ENCODE results near the gene PRPH2. TPM values are rescaled to one million over a fixed set of nuclear protein-coding genes. Genes with fewer than 3 reads are reported as not detected.
"Not testable (repeated sequence)": the region's sequence is repeated elsewhere in the genome, so short reads cannot be mapped to it uniquely, and the experiment has no call there.

PRPH2 gene
- total RNA-seq, 2 experiments from 2014 or later, result not detected

DNA sequence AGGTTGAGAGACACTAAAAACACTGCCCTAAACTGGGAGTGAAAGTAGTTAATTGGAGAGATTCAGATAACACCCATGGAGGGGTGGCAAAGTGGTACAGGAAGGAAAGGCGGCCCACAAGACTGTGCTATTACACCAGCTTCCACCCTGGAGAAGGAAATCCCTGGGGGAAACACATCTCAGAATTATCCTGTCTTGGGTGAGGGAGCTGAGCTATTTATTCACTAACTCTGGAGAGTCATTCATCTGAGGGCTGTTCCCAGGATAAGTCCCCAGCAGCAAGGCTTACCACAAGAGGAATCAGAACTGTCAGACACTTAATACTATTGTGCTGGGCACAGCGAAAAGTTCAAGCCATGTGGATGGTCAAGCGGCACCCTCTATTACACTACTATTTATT is 13.6 kb upstream of the PRPH2 start:
- CTCF ChIA-PET, result no interaction called here
- Mint-ChIP-seq H3K27me3 (no peaks in the 10 kb centered on the region), H3K36me3 (no peaks in the 10 kb centered on the region), H3K4me1 (ENCODE audit: low read depth) (no peaks in the 10 kb centered on the region), H3K27ac (no peak overlapping the region), H3K9me3 (no peaks in the 10 kb centered on the region), H3K4me3 (no peak overlapping the region)
- intact Hi-C loops (cut with micrococcal nuclease), result no loop called here
- POLR2A ChIA-PET, result no interaction called here
- no peak for DNase-seq

- POLR2A ChIA-PET, result interaction anchor here (0.6 kb wide), 1 partner anchor 85 kb away, joined by 3 read pairs; no protein-coding TSS in a partner anchor
- H3K27me3 Mint-ChIP-seq; intact Hi-C loops (cut with micrococcal nuclease); H3K4me3 Mint-ChIP-seq; DNase-seq; H3K4me1 Mint-ChIP-seq (ENCODE audit: low read depth); H3K36me3 Mint-ChIP-seq; H3K27ac Mint-ChIP-seq; H3K9me3 Mint-ChIP-seq: not testable (repeated sequence)
- CTCF ChIA-PET, result interaction anchor here (0.7 to 1.6 kb wide), 2 partner anchors 8 to 17 kb away, joined by 4 to 5 read pairs; no protein-coding TSS in a partner anchor
Observed at GRCh38 chr6:42733867-42734481, 11.6 kb upstream of the PRPH2 start.

DNA sequence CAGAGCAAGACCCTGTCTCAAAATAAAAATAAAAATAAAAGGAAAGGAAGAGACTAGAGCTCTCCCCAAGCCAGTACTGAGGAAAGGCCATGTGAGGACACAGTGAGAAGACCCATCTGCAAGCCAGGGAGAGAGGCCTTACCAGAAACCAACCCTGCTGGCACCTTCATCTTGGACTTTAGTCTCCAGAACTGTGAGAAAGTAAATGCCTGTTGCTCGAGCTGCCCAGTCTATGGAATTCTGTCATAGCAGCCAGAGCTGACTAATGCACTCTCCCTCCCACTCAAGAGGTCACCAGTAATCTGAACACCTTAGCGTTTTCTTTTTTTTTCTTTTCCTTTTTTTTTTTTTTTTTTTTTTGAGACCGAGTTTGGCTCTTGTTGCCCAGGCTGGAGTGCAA is 7.3 kb upstream of the PRPH2 start:
- H3K4me1 Mint-ChIP-seq (ENCODE audit: low read depth), result peaks cover 20% of the 10 kb centered on the region
- no peaks in the 10 kb centered on the region for H3K27me3 Mint-ChIP-seq
- H3K4me3 Mint-ChIP-seq, result no peak overlapping the region
- ChIA-PET CTCF (interaction anchor here (1.6 kb wide), 1 partner anchor 68 kb away, joined by 6 read pairs; no protein-coding TSS in a partner anchor), POLR2A (interaction anchor here (0.6 to 1.6 kb wide), 4 partner anchors 16 to 53 kb away, joined by 3 to 4 read pairs (median 3); partner anchors contain the start of gene TBCC)
- H3K36me3 Mint-ChIP-seq, result no peaks in the 10 kb centered on the region
- no peak overlapping the region for H3K27ac Mint-ChIP-seq
- intact Hi-C loops (cut with micrococcal nuclease), result loop anchor here (5.0 kb wide), 4 partner anchors 37 to 168 kb away; partner anchors contain the start of gene BICRAL
- no peak for DNase-seq
- H3K9me3 Mint-ChIP-seq, result no peaks in the 10 kb centered on the region

- ChIA-PET CTCF (interaction anchor here (0.8 to 4.1 kb wide), 19 partner anchors 9 to 416 kb away, joined by 3 to 88 read pairs (median 4); partner anchors contain the start of genes RPL7L1 and TBCC), POLR2A (interaction anchor here (0.5 to 2.5 kb wide), 3 partner anchors 13 to 43 kb away, joined by 3 to 15 read pairs (median 3); partner anchors contain the start of gene TBCC)
- Mint-ChIP-seq H3K9me3 (no peaks in the 10 kb centered on the region), H3K27me3 (no peaks in the 10 kb centered on the region), H3K4me1 (ENCODE audit: low read depth) (peaks cover 20% of the 10 kb centered on the region), H3K36me3 (no peaks in the 10 kb centered on the region), H3K4me3 (no peak overlapping the region), H3K27ac (no peak overlapping the region)
- DNase-seq, result no peak
- intact Hi-C loops (cut with micrococcal nuclease), result loop anchor here (5.0 kb wide), 4 partner anchors 35 to 170 kb away; partner anchors contain the start of gene BICRAL
Observed at GRCh38 chr6:42727627-42728026, 5.2 kb upstream of the PRPH2 start.

DNA sequence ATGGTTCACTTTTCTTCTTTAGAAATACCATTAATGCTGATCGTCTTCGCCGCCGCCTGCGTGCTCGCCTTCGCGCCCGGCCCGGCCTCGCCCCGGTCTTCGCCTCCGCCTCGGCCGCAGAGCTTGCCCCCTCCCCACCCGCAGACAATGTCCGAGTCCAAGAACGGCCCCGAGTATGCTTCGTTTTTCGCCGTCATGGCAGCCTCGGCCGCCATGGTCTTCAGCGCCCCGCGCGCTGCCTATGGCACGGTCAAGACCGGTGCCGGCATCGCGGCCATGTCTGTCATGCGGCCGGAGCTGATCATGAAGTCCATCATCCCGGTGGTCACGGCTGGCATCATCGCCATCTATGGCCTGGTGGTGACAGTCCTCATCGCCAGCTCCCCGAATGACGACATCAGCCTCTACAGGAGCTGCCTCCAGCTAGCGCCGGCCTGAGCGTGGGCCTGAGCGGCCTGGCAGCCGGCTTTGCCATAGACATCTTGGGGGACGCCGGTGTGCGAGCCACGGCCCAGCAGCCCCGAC is 4.8 kb upstream of the PRPH2 start:
- peaks cover 20% of the 10 kb centered on the region for H3K4me1 Mint-ChIP-seq (ENCODE audit: low read depth)
- DNase-seq, result peak; percentile 16
- CTCF ChIA-PET, result interaction anchor here (0.8 to 4.1 kb wide), 31 partner anchors 10 to 513 kb away, joined by 3 to 88 read pairs (median 4); partner anchors contain the start of genes RPL7L1 and TBCC

GRCh38 chr6:42726485-42727086 is 4.2 kb upstream of the PRPH2 start:
- POLR2A ChIA-PET, result interaction anchor here (1.3 to 2.5 kb wide), 4 partner anchors 19 to 89 kb away, joined by 3 to 15 read pairs (median 4); partner anchors contain the start of gene TBCC

More for the DNA sequence above, 4.8 kb upstream of the PRPH2 start:
- Mint-ChIP-seq H3K4me3 (peak overlapping the region; percentile 77), H3K27ac (peak overlapping the region; percentile 93), H3K9me3 (no peaks in the 10 kb centered on the region), H3K36me3 (no peaks in the 10 kb centered on the region), H3K27me3 (no peaks in the 10 kb centered on the region)
- POLR2A ChIA-PET, result interaction anchor here (0.5 to 2.5 kb wide), 6 partner anchors 13 to 90 kb away, joined by 3 to 15 read pairs (median 4); partner anchors contain the start of gene TBCC
- intact Hi-C loops (cut with micrococcal nuclease), result loop anchor here (5.0 kb wide), 4 partner anchors 35 to 170 kb away; partner anchors contain the start of gene BICRAL

GRCh38 chr6:42726026-42726425 is 3.6 kb upstream of the PRPH2 start:
- POLR2A ChIA-PET, result interaction anchor here (1.3 to 2.5 kb wide), 4 partner anchors 20 to 88 kb away, joined by 3 to 15 read pairs (median 4); partner anchors contain the start of gene TBCC
- intact Hi-C loops (cut with micrococcal nuclease), result loop anchor here (1.0 to 5.0 kb wide), 7 partner anchors 20 to 171 kb away; partner anchors contain the start of genes BICRAL, RPL7L1 and TBCC
- DNase-seq, result no peak
- Mint-ChIP-seq H3K4me1 (ENCODE audit: low read depth) (peaks cover 20% of the 10 kb centered on the region), H3K27ac (peak overlapping the region; percentile 93), H3K36me3 (no peaks in the 10 kb centered on the region), H3K9me3 (no peaks in the 10 kb centered on the region), H3K27me3 (no peaks in the 10 kb centered on the region), H3K4me3 (peak overlapping the region; percentile 77)
- CTCF ChIA-PET, result interaction anchor here (0.5 to 4.1 kb wide), 40 partner anchors 8 to 512 kb away, joined by 3 to 88 read pairs (median 4); partner anchors contain the start of genes CNPY3, RPL7L1 and TBCC

More at GRCh38 chr6:42726485-42727086, 4.2 kb upstream of the PRPH2 start:
- H3K9me3 Mint-ChIP-seq, result no peaks in the 10 kb centered on the region
- H3K27ac Mint-ChIP-seq, result peak overlapping the region; percentile 93
- peak overlapping the region; percentile 77 for H3K4me3 Mint-ChIP-seq
- H3K27me3 Mint-ChIP-seq, result no peaks in the 10 kb centered on the region
- intact Hi-C loops (cut with micrococcal nuclease), result loop anchor here (1.0 to 5.0 kb wide), 7 partner anchors 20 to 171 kb away; partner anchors contain the start of genes BICRAL, RPL7L1 and TBCC
- H3K36me3 Mint-ChIP-seq, result no peaks in the 10 kb centered on the region
- CTCF ChIA-PET, result interaction anchor here (0.5 to 4.1 kb wide), 47 partner anchors 8 to 512 kb away, joined by 3 to 88 read pairs (median 4); partner anchors contain the start of genes CNPY3, RPL7L1 and TBCC
- peak; percentile 80 for DNase-seq
- peaks cover 20% of the 10 kb centered on the region for H3K4me1 Mint-ChIP-seq (ENCODE audit: low read depth)

DNA sequence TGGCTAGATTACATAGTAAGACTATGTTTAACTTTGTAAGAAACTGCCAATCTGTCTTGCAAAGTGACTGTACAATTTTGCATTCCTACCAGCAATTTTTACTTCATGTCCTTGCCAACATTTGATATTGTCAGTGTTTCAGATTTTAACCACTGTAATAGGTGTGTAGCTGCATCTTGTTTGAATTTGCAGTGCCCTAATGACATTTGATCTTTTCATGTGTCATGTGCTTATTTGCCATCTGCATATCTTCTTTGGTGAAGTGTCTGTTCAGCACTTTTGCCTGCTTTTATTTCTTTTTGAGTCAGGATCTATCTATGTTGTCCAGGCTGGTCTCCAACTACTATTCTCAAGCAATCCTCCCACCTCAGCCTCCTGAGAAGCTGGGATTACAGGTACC is 2.4 kb upstream of the PRPH2 start:
- no peak overlapping the region for H3K27ac Mint-ChIP-seq
- ChIA-PET POLR2A (no interaction called here), CTCF (interaction anchor here (1.6 to 4.1 kb wide), 2 partner anchors 63 to 66 kb away, joined by 3 to 88 read pairs; no protein-coding TSS in a partner anchor)
- H3K9me3 Mint-ChIP-seq, result no peaks in the 10 kb centered on the region
- peaks cover 20% of the 10 kb centered on the region for H3K4me1 Mint-ChIP-seq (ENCODE audit: low read depth)
- DNase-seq, result no peak
- no peak overlapping the region for H3K4me3 Mint-ChIP-seq
- intact Hi-C loops (cut with micrococcal nuclease), result loop anchor here (5.0 kb wide), 4 partner anchors 33 to 172 kb away; partner anchors contain the start of gene BICRAL
- H3K36me3 Mint-ChIP-seq, result no peaks in the 10 kb centered on the region
- no peaks in the 10 kb centered on the region for H3K27me3 Mint-ChIP-seq

DNA sequence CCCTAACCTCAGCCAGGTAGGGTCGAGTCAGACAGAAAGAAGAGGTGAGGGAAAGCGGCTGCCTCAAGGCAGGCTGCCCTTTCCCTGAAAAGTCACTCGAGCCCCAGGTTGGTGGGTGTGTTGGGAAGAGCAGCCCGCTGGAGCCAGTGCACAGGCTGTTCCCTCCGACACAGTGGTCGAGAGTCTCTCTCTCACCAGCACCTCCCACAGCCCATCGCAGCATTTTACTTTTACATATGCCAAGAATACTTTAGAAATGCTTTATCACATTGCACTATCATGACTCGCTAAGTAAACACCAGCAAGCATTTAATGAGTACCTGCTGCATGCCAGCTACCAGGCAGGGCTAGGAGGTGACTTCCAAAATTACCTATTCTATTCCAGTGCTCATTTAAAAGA is 1.7 kb downstream of the PRPH2 start:
- CTCF ChIA-PET, result no interaction called here
- DNase-seq, result no peak
- Mint-ChIP-seq H3K4me1 (ENCODE audit: low read depth) (peaks cover under 1% of the 10 kb centered on the region), H3K27ac (no peak overlapping the region), H3K4me3 (no peak overlapping the region), H3K36me3 (no peaks in the 10 kb centered on the region), H3K27me3 (no peaks in the 10 kb centered on the region), H3K9me3 (no peaks in the 10 kb centered on the region)
- POLR2A ChIA-PET, result no interaction called here
- intact Hi-C loops (cut with micrococcal nuclease), result no loop called here

- DNase-seq, result no peak
- H3K36me3 Mint-ChIP-seq, result no peaks in the 10 kb centered on the region
- H3K9me3 Mint-ChIP-seq, result peaks cover 10% of the 10 kb centered on the region
- ChIA-PET CTCF (interaction anchor here (1.3 kb wide), 1 partner anchor 10 kb away, joined by 5 read pairs; no protein-coding TSS in a partner anchor), POLR2A (no interaction called here)
- no peak overlapping the region for H3K4me3 Mint-ChIP-seq
- intact Hi-C loops (cut with micrococcal nuclease), result no loop called here
- H3K4me1 Mint-ChIP-seq (ENCODE audit: low read depth), result no peaks in the 10 kb centered on the region
- no peaks in the 10 kb centered on the region for H3K27me3 Mint-ChIP-seq
- no peak overlapping the region for H3K27ac Mint-ChIP-seq
Observed at GRCh38 chr6:42715871-42716270, 6.5 kb downstream of the PRPH2 start.

DNA sequence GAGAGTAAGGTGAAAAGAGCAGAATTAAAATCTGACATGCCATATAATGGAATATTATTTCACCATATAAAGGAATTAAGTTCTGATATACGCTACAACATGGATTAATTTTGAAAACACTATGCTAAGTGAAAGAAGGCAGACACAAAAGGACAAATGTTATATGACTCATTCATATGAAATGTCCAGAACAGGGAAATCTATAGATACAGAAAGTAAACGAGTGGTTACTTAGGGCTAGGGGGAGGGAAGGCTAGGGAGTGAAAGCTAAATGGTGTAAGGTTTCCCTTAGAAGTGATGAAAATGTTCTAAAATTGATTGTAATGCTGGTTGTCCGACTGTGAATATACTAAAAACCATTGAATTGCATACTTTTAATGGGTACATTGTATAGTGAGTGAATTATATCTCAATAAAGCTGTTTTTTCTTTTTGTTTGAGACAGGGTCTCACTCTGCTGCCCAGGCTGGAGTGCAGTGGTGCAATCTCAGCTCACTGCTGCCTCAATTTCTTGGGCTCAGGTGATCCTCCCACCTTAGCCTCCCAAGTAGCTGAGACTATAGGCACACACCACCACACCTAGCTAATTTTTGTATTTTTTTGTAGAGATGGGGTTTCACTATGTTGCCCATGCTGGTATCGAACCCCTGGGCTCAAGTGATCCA is 8.2 kb downstream of the PRPH2 start:
- Mint-ChIP-seq H3K4me1 (ENCODE audit: low read depth) (no peaks in the 10 kb centered on the region), H3K9me3 (peaks cover 10% of the 10 kb centered on the region), H3K27me3 (no peaks in the 10 kb centered on the region), H3K36me3 (no peaks in the 10 kb centered on the region), H3K27ac (no peak overlapping the region), H3K4me3 (no peak overlapping the region)
- POLR2A ChIA-PET, result interaction anchor here (0.7 kb wide), 1 partner anchor 13 kb away, joined by 3 read pairs; no protein-coding TSS in a partner anchor
- DNase-seq, result no peak
- intact Hi-C loops (cut with micrococcal nuclease), result no loop called here
- CTCF ChIA-PET, result interaction anchor here (1.3 kb wide), 1 partner anchor 12 kb away, joined by 4 read pairs; no protein-coding TSS in a partner anchor
